ENCODE measurements around the gene TNF.

The TNF gene

GRCh38 chr6:31544676-31545075, 30.7 kb upstream of the TNF start:
- no peak for DNase-seq (ENCODE audit: low read depth)

- no peak for DNase-seq (ENCODE audit: low read depth)
Observed at GRCh38 chr6:31545291-31545690, 30.1 kb upstream of the TNF start.

DNA sequence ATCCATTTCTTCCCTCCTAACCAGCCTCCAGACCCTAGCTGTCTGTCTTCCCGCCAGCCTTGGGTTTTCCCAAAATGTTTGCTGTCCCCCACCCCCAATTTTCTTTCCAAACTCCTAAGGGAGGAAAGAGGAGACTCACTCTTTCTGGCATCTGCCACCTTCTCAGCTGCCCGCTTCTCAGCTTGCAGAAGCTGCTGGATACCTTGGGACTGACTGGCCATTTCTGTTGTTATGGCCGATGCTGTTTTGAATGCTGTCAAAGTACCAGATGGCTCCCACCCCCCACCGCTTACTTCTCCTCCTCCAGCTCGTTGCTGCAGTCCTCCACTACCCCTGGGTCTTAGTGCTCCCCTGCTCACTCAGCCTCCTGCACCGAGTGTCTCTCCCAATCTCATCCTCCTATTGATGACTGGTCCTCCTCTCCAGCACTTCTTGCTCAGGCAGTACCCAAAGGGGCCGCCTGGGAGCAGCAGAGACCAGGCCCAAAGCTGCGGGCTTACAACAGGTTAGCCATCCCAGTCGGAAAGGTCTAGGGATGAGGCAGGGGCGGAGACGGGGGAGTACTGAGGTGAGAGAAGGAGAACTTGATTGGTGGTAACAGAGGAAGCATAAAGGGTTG, 28.9 kb upstream of the TNF start, which contains the start of gene ATP6V1G2:
TSS of gene ATP6V1G2 (minus strand) at position 270 of the 619 bp plus-strand sequence. CDS start at position 221, 49 bp downstream.
- DNase-seq (ENCODE audit: low read depth): peak; percentile 86

DNA sequence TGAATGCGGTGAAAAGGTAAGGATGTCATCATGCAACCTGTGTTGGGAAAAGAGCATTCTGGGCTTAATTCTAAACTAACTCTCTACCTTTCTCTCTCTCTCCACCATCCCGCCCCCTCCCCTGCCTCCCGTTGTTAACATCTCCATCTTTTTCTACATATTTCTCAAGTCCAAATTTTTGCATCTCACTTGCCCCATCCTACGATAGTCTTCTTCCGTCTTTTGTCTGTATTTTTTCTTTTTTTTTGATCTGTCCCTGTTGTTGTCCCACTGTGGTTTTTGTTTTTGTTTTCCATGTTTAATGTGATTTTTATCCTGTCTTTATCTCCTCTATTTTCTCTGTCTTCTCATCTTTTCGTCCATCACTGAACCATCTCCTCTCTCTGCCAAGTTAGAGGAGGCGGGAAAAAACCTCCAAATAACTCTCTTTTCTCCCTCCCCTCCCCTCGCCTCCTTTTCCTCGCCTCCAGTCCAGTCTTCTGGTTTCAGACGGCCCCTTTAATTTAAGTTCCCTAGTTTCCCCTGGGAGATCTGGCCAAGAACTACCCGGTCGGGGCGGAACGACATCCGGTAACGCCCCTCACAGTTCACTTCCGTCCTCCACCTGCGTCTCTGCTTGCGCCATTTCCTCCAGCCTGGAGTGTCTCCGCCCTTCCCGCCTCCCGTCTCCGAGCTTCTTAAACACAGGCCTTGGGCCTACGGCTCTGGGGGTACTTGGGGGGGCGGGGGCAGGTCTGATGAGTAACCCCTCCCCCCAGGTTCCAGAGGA, 28.2 kb upstream of the TNF start, which contains the start of gene NFKBIL1:
TSS of gene NFKBIL1 (plus strand) at position 651 of the 769 bp plus-strand sequence. CDS start at position 738, 87 bp downstream.
- peak; percentile 91 for DNase-seq (ENCODE audit: low read depth)

- DNase-seq (ENCODE audit: low read depth): no peak
Observed at GRCh38 chr6:31547727-31548543, 27.4 kb upstream of the TNF start.

DNA sequence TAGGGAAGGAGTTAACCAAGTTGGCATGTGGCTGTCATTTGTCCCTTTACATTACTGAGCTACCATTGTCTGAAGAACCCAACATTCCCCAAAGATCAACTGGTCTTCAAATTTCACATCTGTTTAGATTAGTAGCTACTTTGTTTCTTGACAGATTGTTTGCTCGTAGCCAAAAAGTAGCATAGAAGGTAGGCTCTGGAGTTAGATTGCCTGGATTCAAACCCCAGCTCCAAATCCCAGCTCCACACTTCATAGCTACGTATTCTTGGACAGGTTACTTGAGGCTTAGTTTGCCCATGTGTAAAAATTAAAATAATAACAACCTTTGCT, 26.9 kb upstream of the TNF start:
- no peak for DNase-seq (ENCODE audit: low read depth)

DNA sequence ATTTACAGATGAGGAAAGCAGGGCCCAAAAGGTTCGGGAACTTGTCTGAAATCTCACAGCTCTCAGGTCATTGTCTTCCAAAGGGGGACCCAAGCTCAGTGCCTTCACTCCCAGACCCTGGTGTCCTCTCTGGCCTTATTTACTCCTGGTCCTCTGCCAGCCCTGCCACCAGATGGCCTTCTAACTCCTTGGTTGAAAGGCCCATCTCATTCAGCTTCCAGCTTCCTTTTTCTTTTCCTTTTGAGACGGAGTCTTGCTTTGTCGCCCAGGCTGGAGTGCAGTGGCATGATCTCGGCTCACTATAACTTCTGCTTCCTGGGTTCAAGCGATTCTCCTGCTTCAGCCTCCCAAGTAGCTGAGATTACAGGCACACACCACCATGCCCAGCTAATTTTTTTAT, 24.0 kb upstream of the TNF start:
- peak; percentile 63 for DNase-seq (ENCODE audit: low read depth)

DNA sequence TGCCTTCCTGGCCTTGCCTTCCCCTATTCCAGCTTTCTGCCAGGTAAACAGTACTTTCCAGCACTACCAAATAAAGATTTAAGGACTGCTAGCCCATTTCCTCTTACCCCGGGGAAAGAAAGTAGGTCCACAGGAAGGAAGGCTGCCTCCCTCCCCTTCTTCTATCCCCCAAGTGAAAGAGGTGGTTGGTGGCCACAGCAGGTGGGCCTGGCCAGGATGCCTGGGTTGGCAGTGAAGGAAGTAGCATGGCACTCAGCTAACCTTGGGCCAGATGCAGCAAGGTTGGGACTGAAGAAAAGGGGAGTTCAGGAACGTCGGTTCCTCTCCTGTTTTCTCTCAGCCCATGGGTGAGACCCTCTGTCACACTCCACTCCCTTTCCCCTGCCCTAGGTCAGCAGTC, 19.1 kb upstream of the TNF start:
- DNase-seq (ENCODE audit: low read depth): no peak

DNA sequence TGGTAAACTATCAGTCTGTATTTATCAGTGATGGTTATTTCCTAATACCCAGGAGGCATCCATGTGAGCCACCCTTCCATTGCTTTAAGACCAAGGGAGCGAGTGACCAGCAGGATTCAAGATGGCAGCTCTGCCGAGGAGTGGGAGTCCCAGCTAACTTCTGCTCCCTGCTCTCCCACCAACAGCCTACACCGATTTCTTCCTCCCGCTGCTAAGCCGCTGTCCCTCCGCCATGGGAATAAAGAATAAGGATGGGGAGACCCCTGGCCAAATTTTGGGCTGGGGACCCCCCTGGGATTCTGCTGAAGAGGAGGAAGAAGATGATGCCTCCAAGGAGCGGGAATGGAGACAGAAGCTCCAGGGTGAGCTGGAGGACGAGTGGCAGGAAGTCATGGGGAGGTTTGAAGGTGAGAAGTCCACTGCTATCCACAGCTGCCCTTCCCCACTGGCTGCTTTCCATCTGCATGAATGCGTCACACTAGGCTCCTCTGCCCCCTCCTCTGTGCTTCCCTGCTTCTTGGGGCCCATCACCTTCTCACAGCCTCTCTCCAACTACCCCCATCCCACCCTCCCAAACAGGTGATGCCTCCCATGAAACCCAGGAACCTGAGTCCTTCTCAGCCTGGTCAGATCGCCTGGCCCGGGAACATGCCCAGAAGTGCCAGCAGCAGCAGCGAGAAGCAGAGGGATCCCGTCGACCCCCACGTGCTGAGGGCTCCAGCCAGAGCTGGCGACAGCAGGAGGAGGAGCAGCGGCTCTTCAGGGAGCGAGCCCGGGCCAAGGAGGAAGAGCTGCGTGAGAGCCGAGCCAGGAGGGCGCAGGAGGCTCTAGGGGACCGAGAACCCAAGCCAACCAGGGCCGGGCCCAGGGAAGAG, 17.7 kb upstream of the TNF start:
- DNase-seq (ENCODE audit: low read depth): no peak

DNA sequence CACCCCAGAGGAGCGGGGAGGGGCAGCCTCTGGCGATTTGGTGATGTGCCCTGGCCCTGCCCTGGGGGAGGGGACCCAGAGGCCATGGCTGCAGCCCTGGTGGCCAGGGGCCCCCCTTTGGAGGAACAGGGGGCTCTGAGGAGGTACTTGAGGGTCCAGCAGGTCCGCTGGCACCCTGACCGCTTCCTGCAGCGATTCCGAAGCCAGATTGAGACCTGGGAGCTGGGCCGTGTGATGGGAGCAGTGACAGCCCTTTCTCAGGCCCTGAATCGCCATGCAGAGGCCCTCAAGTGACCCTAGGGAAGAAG, 17.1 kb upstream of the TNF start:
- no peak for DNase-seq (ENCODE audit: low read depth)

GRCh38 chr6:31558631-31559500, 16.5 kb upstream of the TNF start:
- peak; percentile 71 for DNase-seq (ENCODE audit: low read depth)

DNA sequence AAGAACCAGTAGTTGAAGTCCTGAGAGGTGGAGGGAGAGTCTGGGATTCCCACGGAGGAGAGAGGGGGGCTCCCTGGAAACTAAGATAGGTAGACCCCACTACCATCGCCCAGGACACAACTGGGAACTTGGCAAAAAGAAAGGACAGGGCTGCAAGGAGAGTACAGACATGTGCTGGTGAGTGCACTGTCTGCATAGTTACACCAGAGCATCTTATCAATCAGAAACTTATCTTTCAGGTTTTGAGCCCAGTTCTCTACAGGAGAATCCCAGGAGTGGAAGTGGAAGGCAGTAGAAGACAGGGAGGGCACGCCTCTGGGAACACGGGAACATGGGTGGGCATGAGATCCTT, 15.8 kb upstream of the TNF start:
- no peak for DNase-seq (ENCODE audit: low read depth)

GRCh38 chr6:31559958-31560696, 15.2 kb upstream of the TNF start:
- DNase-seq (ENCODE audit: low read depth): no peak

- no peak for DNase-seq (ENCODE audit: low read depth)
Observed at GRCh38 chr6:31560697-31561058, 14.7 kb upstream of the TNF start.

DNA sequence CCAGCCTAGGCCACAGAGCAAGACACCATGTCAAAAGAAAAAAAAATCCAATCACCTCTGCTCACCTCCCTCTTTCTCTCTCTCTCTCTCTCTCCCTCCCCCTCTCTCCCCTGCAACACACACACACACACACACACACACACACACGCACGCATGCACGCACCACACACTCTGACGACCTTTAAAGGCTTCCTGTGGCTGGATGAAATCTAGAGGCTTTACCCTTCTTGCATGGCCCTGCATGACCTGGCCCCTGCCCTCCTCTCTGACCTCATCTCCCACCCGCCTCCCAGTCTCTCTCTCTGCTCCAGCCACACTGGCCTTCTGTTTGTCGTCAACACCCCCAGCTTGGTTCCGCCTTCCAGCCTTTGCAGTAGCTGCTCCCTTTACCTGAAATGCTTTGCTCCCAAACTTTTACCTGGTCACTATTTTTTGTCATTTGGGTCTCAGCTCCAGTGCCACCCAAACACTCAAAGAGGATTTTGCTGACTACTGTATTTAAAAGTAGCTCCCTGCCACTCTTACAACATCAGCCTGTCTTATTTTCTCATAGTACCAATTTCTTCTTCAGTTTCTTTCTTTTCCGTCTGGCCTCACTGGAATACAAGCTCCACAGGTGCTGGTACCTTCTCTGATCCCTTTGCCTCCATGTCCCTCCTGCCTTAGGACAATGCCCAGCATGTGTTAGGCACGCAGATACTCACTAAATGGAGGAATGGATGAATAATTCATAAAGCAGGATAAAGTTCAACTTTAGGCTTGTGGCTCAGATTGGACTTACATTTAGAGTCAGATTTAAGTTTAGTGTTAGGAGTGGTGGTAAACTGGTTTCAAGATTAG, 7.6 kb upstream of the TNF start:
- DNase-seq (ENCODE audit: low read depth): no peak

DNA sequence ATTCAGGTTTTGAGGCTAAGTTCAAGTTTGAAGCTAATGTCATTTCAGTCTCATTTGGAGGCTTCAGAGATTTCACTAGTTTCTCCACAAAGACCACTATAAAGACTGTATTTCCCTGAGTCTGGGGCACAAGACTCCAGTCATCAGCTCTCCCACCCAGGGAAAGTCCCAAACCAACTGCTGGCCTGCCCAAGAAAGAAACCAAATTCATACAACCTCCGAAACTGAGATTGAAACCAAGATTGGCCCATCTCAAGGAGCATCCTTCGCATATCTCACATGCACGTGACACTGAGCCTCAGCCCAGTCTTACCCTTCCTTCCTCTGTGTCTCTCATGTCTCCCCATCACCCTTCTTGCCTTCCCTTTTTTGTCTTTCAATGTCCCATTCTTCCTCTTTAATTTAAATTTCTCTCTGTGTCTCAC, 6.8 kb upstream of the TNF start:
- DNase-seq (ENCODE audit: low read depth): peak; percentile 65

GRCh38 chr6:31569861-31570536, 5.4 kb upstream of the TNF start:
- no peak for DNase-seq (ENCODE audit: low read depth)

DNA sequence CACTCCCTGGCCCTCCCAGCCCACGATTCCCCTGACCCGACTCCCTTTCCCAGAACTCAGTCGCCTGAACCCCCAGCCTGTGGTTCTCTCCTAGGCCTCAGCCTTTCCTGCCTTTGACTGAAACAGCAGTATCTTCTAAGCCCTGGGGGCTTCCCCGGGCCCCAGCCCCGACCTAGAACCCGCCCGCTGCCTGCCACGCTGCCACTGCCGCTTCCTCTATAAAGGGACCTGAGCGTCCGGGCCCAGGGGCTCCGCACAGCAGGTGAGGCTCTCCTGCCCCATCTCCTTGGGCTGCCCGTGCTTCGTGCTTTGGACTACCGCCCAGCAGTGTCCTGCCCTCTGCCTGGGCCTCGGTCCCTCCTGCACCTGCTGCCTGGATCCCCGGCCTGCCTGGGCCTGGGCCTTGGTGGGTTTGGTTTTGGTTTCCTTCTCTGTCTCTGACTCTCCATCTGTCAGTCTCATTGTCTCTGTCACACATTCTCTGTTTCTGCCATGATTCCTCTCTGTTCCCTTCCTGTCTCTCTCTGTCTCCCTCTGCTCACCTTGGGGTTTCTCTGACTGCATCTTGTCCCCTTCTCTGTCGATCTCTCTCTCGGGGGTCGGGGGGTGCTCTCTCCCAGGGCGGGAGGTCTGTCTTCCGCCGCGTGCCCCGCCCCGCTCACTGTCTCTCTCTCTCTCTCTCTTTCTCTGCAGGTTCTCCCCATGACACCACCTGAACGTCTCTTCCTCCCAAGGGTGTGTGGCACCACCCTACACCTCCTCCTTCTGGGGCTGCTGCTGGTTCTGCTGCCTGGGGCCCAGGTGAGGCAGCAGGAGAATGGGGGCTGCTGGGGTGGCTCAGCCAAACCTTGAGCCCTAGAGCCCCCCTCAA, 3.1 kb upstream of the TNF start, which contains the start of gene LTA:
TSS of gene LTA (plus strand) at position 249 of the 871 bp plus-strand sequence. CDS start at position 703, 454 bp downstream.
- peak; percentile 76 for DNase-seq (ENCODE audit: low read depth)
